Stimulated activated CD4-positive, alpha-beta T cell treated with anti-CD3 and anti-CD28 coated beads, Interleukin-15, amount 100 ng/mL, for 1 hour (primary cell): ENCODE data around the gene TMX4.
"Not testable (repeated sequence)": the region's sequence is repeated elsewhere in the genome, so short reads cannot be mapped to it uniquely, and the experiment has no call there.

Experiments
- DNase-seq, 2 donors: peaks; one replicate each; pipeline ENCODE4 v3.0.0-alpha.2; 2020; ENCODE audit warnings: low read depth in 1 of 2, low spot score in 1 of 2

The TMX4 gene

GRCh38 chr20:7971536-7972280, 47.9 kb downstream of the TMX4 start:
- DNase-seq: no peak

DNA sequence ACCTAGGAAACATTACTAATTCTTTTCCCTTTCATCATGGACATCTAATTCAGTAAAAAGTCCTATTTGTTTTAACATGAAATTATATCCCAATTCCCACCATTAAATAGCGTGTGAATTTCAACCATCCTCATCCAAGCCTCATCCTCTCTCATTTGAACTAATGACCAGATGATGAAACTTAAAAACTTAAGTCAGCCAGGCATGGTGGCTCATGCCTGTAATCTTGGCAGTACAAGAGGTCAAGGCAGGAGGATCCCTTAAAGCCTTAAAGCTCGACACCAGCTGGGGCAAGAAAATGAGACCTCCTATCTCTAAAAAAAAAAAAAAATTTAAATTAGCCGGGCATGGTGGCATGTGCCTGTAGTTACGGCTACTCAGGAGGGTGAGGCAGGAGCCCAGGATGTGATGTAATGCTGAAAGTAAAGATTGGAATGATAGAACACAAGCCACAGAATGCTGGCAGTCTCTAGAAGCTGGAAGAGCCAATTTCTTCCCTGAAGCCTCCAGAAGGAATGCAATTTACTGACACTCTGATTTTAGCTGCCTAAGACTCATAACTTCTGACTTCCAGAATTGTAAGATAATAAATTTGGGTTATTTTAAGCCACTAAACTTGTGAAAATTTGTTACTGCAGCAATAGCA, 52.2 kb downstream of the TMX4 start:
- DNase-seq: no peak

DNA sequence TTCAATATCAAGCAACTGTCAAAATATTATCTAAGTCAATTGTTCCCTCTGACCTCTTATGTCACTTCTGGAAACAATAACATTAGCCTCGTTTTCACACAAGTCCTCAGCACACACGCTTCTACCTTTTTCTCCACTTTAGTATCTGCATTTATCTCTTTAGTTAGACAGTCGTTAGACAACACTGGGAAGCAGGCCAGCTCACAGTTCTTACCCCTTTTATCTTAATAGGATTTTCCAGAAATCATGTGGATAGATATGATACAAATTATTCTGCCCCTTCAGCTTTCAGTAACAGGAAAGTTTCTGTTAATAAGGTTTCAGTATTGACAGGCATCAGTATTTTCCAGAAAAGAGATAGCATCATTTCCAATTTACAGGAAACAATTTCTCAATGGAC, 53.4 kb downstream of the TMX4 start:
- DNase-seq: no peak

- DNase-seq: no peak
Measured at GRCh38 chr20:7959484-7959883, 60.1 kb downstream of the TMX4 start.

GRCh38 chr20:7956561-7956960, 63.0 kb downstream of the TMX4 start:
- DNase-seq: not testable (repeated sequence)

GRCh38 chr20:7950387-7950786, 69.2 kb downstream of the TMX4 start:
- no peak for DNase-seq

- no peak for DNase-seq
Measured at GRCh38 chr20:7943891-7944290, 75.7 kb downstream of the TMX4 start.

GRCh38 chr20:7940341-7940740, 79.2 kb downstream of the TMX4 start, which contains the start of gene HAO1:
HAO1 (minus strand) TSS chr20:7940458; CDS start chr20:7940422, 36 bp downstream.
- no peak for DNase-seq

DNA sequence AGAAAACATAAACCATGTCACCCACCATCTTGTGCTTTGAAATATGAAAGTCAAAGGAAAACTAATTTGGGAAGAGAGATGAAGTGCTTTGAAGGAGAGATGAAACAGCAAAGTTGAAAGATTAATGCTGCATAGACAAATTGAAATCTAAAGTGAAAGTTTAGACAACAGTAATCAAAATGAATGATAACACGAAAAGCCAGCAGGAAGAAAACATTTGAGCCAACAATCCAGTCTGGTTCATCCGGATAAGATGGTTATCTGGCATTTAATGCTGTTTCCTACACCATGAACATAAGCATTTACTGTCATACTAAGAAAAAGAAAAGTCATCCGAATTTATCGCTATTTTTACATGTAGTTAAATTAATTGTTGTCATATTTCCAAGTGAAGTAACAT, 79.9 kb downstream of the TMX4 start:
- no peak for DNase-seq

- no peak for DNase-seq
Measured at GRCh38 chr20:7938058-7938457, 81.5 kb downstream of the TMX4 start.

DNA sequence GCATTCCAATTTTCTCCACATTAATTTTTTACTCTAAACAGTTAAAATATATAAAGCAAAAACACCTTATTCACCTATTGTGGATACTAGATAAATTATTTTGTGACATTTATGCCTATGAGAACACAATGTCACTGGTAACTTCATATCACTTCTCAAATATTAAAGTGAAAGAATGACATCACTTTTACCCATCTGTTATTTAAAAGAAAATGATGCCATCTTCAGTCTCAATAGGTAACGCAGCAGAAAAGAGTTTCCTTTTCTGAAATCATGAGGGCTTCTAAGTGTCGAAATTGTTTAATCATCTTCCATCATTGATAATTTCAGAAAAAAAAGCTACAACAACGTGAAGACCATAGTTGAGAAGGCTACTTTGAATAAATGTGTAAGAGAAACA, 82.2 kb downstream of the TMX4 start:
- DNase-seq: no peak

- no peak for DNase-seq
Measured at GRCh38 chr20:7935027-7935551, 84.5 kb downstream of the TMX4 start.

GRCh38 chr20:7933346-7933745, 86.2 kb downstream of the TMX4 start:
- DNase-seq: no peak

DNA sequence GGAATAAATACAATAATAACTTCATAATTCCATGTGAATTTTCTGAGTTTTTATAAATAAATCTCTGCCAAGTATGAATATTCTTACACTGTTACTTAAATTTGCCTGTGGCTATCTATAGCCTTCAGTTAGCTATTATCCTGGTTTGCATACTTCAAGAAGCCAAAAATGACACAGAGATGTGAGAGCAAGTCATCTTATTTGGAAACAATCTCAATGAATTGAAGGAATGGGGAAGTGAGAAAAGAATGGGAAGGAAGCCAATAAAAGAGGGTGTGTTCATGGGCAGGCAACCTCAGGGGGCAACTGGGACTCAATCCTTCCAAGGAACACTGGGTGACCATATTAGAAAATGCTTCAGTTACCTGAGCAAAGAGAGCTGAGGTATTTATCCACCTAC, 89.2 kb downstream of the TMX4 start:
- no peak for DNase-seq
